ENCODE results near the gene PDE7B. TPM values are rescaled to one million over a fixed set of nuclear protein-coding genes. Genes with fewer than 3 reads are reported as not detected.

The PDE7B gene
- total and polyA plus RNA-seq, 2 of the 8 experiments (the other 6 are each of a cell fraction or from before 2014, with no cell fraction given): not detected

DNA sequence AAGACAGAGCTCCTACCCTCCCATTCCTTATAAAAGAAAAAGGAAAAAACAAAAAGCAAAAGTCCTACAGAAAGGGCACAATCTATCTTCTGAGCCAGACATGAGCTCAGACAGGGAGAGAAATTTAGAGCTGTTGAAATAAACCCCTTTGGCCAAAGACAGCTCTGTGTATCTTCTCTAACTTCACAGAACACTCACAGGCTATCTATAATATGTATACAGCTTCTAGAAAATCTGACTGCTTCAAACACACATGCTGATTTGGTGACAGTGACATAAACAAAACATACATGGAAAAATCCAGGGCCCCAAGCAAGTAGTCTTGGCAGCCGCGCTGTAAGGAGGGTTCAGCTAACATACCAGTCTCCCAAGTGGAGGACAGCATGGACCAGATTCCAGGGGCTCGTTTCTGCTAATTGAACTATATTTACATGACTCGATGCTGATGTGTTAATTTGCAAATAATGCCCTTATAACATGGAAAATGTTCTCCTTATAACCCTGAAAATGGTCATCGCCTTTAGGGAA, 361.6 kb downstream of the PDE7B start:
- no peak overlapping the region for H2BK12ac ChIP-seq (ENCODE audit: low read depth, low read length)
- no peaks in the 10 kb centered on the region for H4K20me1 ChIP-seq (replicated peaks in 1 of 2; ENCODE audit: control insufficient read depth in 1 of 2, insufficient read depth in 2 of 2, low read length in 2 of 2)
- no peaks in the 10 kb centered on the region for H3K36me3 ChIP-seq (ENCODE audit: control insufficient read depth in 2 of 4, insufficient read depth in 4 of 4, low read length in 3 of 4)
- no peak overlapping the region for H2AFZ ChIP-seq (ENCODE audit: low read length)
- no peaks in the 10 kb centered on the region for H3K27me3 ChIP-seq (replicated peaks in 1 of 4; ENCODE audit: control insufficient read depth in 3 of 4, extremely low read depth in 1 of 4, insufficient read depth in 3 of 4, low read length in 3 of 4)
- no peak overlapping the region for H2BK5ac ChIP-seq (ENCODE audit: low read depth, low read length)
- H2BK15ac ChIP-seq (ENCODE audit: low read length): no peak overlapping the region
- H3K27ac ChIP-seq (ENCODE audit: low read depth, low read length): no peak overlapping the region
- H3K4me3 ChIP-seq (ENCODE audit: extremely low read depth in 1 of 4, insufficient read depth in 2 of 4, low read depth in 3 of 4, low read length in 4 of 4): no peak overlapping the region
- no peak overlapping the region for H4K8ac ChIP-seq (ENCODE audit: extremely low read depth, insufficient read depth, low read length)
- DNase-seq (ENCODE audit: low read depth in 1 of 2, low spot score in 2 of 2): no peak
- POLR2A ChIA-PET (ENCODE audit: partially characterized antibody): no interaction called here
- CTCF ChIA-PET (ENCODE audit: partially characterized antibody): interaction anchor here (1.2 to 3.5 kb wide), 4 partner anchors 13 to 677 kb away, joined by 3 to 19 read pairs (median 4); no protein-coding TSS in a partner anchor
- no peak overlapping the region for H2BK20ac ChIP-seq (ENCODE audit: low read length)
- no peak overlapping the region for H3K4me2 ChIP-seq (ENCODE audit: insufficient read depth in 1 of 2, low read depth in 2 of 2, low read length in 2 of 2)
- no peaks in the 10 kb centered on the region for H3K4me1 ChIP-seq (replicated peaks in 1 of 4; ENCODE audit: control insufficient read depth in 3 of 4, insufficient read depth in 4 of 4, low read length in 3 of 4)
- no peak overlapping the region for H3K14ac ChIP-seq (ENCODE audit: insufficient read length)
- no peaks in the 10 kb centered on the region for H3K9me3 ChIP-seq (ENCODE audit: insufficient read depth in 2 of 2, low read depth in 1 of 2, low read length in 1 of 2)
- no peaks in the 10 kb centered on the region for H3K79me2 ChIP-seq (ENCODE audit: control insufficient read depth in 1 of 2, insufficient read depth in 2 of 2, low read length in 2 of 2)
- H3K23me2 ChIP-seq (ENCODE audit: low read depth, low read length): no peaks in the 10 kb centered on the region; the same call in 1 of the 2 replicates
- WGBS, 2 experiments (ENCODE audit: extremely low coverage in 1 of 2, insufficient coverage in 1 of 2, insufficient read length in 1 of 2, insufficient replicate concordance in 2 of 2, low coverage in 1 of 2, low lambda C conversion rate in 2 of 2, missing lambda C conversion rate in 1 of 2): 93% methylated on average over 5 of the region's 5 CpGs; no CpG with 5 or more reads in 1 of the 2 experiments
- H2BK120ac ChIP-seq (replicated peaks; ENCODE audit: low read depth, low read length): no peak overlapping the region
- FAIRE-seq: no peak
- no peak overlapping the region for H4K91ac ChIP-seq (replicated peaks; ENCODE audit: insufficient read length, low read length)
- H3K9ac ChIP-seq (replicated peaks in 1 of 4; ENCODE audit: extremely low read depth in 1 of 4, low read depth in 3 of 4, low read length in 3 of 4): no peak overlapping the region
- no peak overlapping the region for H3K23ac ChIP-seq (ENCODE audit: insufficient read length)
- no peaks in the 10 kb centered on the region for H3K79me1 ChIP-seq (ENCODE audit: low read depth, low read length)
- no peak overlapping the region for H3K56ac ChIP-seq (replicated peaks; ENCODE audit: insufficient read length, low read depth, low read length)
- H4K5ac ChIP-seq (ENCODE audit: insufficient read length, low read depth, low read length): no peak overlapping the region
- no peak overlapping the region for H2AK5ac ChIP-seq (ENCODE audit: low read depth, low read length)
- H3K4ac ChIP-seq (replicated peaks; ENCODE audit: insufficient read length, low read depth, low read length): no peak overlapping the region
- H3K18ac ChIP-seq (ENCODE audit: extremely low read depth, low read length): no peak overlapping the region
- TF ChIP-seq FOSL1 (IDR thresholded peaks at IDR 0.05; ENCODE audit: insufficient read depth, low read depth, low read length): no peak
- TF ChIP-seq CEBPB (IDR thresholded peaks at IDR 0.05; ENCODE audit: low read depth, low read length): no peak

Measured in H1 (cell line).